Measurements from ENCODE around the gene UIMC1. TPM values are rescaled to one million over a fixed set of nuclear protein-coding genes. Genes with fewer than 3 reads are reported as not detected.

The UIMC1 gene
- total and polyA plus RNA-seq, 2 donors (not counting 1 experiment from before 2014, with no cell fraction given): 49.2 to 98.1 TPM

DNA sequence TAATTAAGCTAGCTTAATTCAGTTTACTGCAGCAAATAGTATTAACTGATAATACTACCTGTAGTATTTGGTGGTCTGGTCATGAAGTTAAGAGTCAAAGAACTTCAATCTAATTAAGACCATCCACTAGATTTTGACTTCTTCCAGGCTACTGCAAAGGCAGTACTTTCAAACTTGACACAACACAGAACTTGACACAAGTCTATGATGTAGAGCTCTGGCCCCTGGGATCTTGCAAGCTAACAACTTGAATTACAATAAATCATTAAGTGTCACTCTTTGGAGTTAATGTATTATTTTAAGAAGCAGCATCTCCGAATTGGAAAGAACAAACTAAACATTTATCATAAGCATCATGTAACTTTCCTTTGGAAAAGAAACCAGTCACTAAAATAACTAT lies 40.9 kb downstream of the UIMC1 start:
- Histone ChIP-seq H3K79me2 (ENCODE audit: control insufficient read depth, insufficient read depth, low read length) (peaks cover 9% of the 10 kb centered on the region), H3K9ac (ENCODE audit: low read length) (no peak overlapping the region), H2AFZ (ENCODE audit: insufficient read depth, low read depth, low read length, poor library complexity, severe bottlenecking) (no peak overlapping the region), H4K20me1 (ENCODE audit: control insufficient read depth, insufficient read depth, low read length, poor library complexity, severe bottlenecking) (peaks cover 4% of the 10 kb centered on the region), H3K4me1 (ENCODE audit: control insufficient read depth in 2 of 2, insufficient read depth in 2 of 2, low read length in 2 of 2) (no peaks in the 10 kb centered on the region), H3K4me2 (replicated peaks; ENCODE audit: low read depth, low read length, poor library complexity, severe bottlenecking) (no peak overlapping the region), H3K9me3 (ENCODE audit: control extremely low read depth in 1 of 3, control insufficient read depth in 2 of 3, insufficient read depth in 1 of 3, low read length in 2 of 3) (no peaks in the 10 kb centered on the region), H3K36me3 (replicated peaks in 1 of 2; ENCODE audit: control extremely low read depth in 1 of 2, control insufficient read depth in 1 of 2, extremely low read depth in 1 of 2, insufficient read depth in 2 of 2, low read length in 1 of 2) (peaks cover 3 to 39% of the 10 kb centered on the region in 2 experiments), H3K4me3 (ENCODE audit: control extremely low read depth in 1 of 5, extremely low read depth in 1 of 5, insufficient read depth in 1 of 5, low read depth in 2 of 5, low read length in 4 of 5) (no peak overlapping the region), H3K27me3 (replicated peaks in 1 of 4; ENCODE audit: control extremely low read depth in 1 of 4, control insufficient read depth in 3 of 4, insufficient read depth in 4 of 4, low read length in 3 of 4) (no peaks in the 10 kb centered on the region), H3K27ac (ENCODE audit: low read length in 2 of 2) (peak overlapping the region in 1 of 2 donors; percentile 15)
- H3K27ac Mint-ChIP-seq: no peak overlapping the region
- no CpG with 5 or more reads among the region's 1 CpG for WGBS (ENCODE audit: insufficient coverage)
- no peak overlapping the region for H3K4me3 Mint-ChIP-seq
- intact Hi-C loops (cut with micrococcal nuclease): no loop called here
- TF ChIP-seq, protein P1, sequence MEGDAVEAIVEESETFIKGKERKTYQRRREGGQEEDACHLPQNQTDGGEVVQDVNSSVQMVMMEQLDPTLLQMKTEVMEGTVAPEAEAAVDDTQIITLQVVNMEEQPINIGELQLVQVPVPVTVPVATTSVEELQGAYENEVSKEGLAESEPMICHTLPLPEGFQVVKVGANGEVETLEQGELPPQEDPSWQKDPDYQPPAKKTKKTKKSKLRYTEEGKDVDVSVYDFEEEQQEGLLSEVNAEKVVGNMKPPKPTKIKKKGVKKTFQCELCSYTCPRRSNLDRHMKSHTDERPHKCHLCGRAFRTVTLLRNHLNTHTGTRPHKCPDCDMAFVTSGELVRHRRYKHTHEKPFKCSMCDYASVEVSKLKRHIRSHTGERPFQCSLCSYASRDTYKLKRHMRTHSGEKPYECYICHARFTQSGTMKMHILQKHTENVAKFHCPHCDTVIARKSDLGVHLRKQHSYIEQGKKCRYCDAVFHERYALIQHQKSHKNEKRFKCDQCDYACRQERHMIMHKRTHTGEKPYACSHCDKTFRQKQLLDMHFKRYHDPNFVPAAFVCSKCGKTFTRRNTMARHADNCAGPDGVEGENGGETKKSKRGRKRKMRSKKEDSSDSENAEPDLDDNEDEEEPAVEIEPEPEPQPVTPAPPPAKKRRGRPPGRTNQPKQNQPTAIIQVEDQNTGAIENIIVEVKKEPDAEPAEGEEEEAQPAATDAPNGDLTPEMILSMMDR (IDR thresholded peaks at IDR 0.05): no peak
- no peak for TF ChIP-seq EZH2 (IDR thresholded peaks at IDR 0.05; ENCODE audit: borderline replicate concordance, insufficient read depth, low read depth, low read length, poor library complexity, severe bottlenecking)
- ATAC-seq (ENCODE audit: low read depth): no peak
- POLR2A ChIA-PET: no interaction called here
- DNase-seq: no peak
- CTCF ChIA-PET: interaction anchor here (0.7 to 0.9 kb wide), 2 partner anchors 35 to 308 kb away, joined by 3 to 4 read pairs; no protein-coding TSS in a partner anchor
- no peaks in the 10 kb centered on the region for H3K9me3 Mint-ChIP-seq (ENCODE audit: insufficient read depth)
- no peaks in the 10 kb centered on the region for H3K27me3 Mint-ChIP-seq
- no peaks in the 10 kb centered on the region for H3K4me1 Mint-ChIP-seq

DNA sequence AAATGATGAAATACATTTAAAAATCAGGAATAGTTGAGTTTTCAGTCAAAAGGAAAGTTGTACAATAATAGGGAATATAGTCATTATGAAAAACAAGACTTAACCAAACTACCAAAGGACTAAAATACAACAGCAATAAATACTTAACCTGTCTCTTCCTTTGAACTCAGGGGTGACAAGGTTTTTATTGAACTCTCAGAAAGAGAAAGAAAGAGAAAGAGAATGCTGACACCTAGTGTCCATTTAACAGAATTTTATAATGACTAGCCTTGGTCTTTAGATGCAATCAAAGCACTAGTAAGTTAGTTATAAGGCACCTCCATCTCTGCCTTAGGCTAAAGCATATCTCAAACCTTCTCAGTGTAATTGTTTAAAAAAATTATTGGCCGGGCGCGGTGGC lies 47.5 kb downstream of the UIMC1 start:
- Histone ChIP-seq H3K36me3 (replicated peaks in 1 of 2; ENCODE audit: control extremely low read depth in 1 of 2, control insufficient read depth in 1 of 2, extremely low read depth in 1 of 2, insufficient read depth in 2 of 2, low read length in 1 of 2) (peaks cover 2 to 29% of the 10 kb centered on the region in 2 experiments), H3K4me3 (ENCODE audit: control extremely low read depth in 1 of 5, extremely low read depth in 1 of 5, insufficient read depth in 1 of 5, low read depth in 2 of 5, low read length in 4 of 5) (no peak overlapping the region), H3K4me1 (ENCODE audit: control insufficient read depth in 2 of 2, insufficient read depth in 2 of 2, low read length in 2 of 2) (no peaks in the 10 kb centered on the region), H4K20me1 (ENCODE audit: control insufficient read depth, insufficient read depth, low read length, poor library complexity, severe bottlenecking) (peaks cover 17% of the 10 kb centered on the region), H3K9ac (ENCODE audit: low read length) (no peak overlapping the region), H3K79me2 (ENCODE audit: control insufficient read depth, insufficient read depth, low read length) (peaks cover 5% of the 10 kb centered on the region), H3K4me2 (replicated peaks; ENCODE audit: low read depth, low read length, poor library complexity, severe bottlenecking) (no peak overlapping the region), H3K9me3 (ENCODE audit: control extremely low read depth in 1 of 3, control insufficient read depth in 2 of 3, insufficient read depth in 1 of 3, low read length in 2 of 3) (no peaks in the 10 kb centered on the region), H2AFZ (ENCODE audit: insufficient read depth, low read depth, low read length, poor library complexity, severe bottlenecking) (no peak overlapping the region), H3K27ac (ENCODE audit: low read length in 2 of 2) (no peak overlapping the region), H3K27me3 (replicated peaks in 1 of 4; ENCODE audit: control extremely low read depth in 1 of 4, control insufficient read depth in 3 of 4, insufficient read depth in 4 of 4, low read length in 3 of 4) (no peaks in the 10 kb centered on the region)
- H3K4me3 Mint-ChIP-seq: no peak overlapping the region
- intact Hi-C loops (cut with micrococcal nuclease): loop anchor here (2.0 kb wide), 2 partner anchors 300 to 384 kb away; no protein-coding TSS in a partner anchor
- DNase-seq: peak; percentile 55
- CTCF ChIA-PET: interaction anchor here (0.7 to 1.7 kb wide), 4 partner anchors 16 to 298 kb away, joined by 3 to 10 read pairs (median 3); no protein-coding TSS in a partner anchor
- H3K27ac Mint-ChIP-seq: no peak overlapping the region
- TF ChIP-seq, protein P1 (IDR thresholded peaks at IDR 0.05): peak; percentile 62
- TF ChIP-seq EZH2 (IDR thresholded peaks at IDR 0.05; ENCODE audit: borderline replicate concordance, insufficient read depth, low read depth, low read length, poor library complexity, severe bottlenecking): no peak
- H3K4me1 Mint-ChIP-seq: peaks cover 5% of the 10 kb centered on the region
- no peaks in the 10 kb centered on the region for H3K9me3 Mint-ChIP-seq (ENCODE audit: insufficient read depth)
- ATAC-seq (ENCODE audit: low read depth): peak; percentile 28
- WGBS (ENCODE audit: insufficient coverage): no CpG with 5 or more reads among the region's 3 CpGs
- POLR2A ChIA-PET: no interaction called here
- H3K27me3 Mint-ChIP-seq: no peaks in the 10 kb centered on the region

Measured in B cell (primary cell).